IPS-NIHi7 (cell line): ENCODE measurements around the gene TSSC4.

Source experiments
- DNase-seq: peaks from one replicate; pipeline ENCODE4 v3.0.0; 2012; ENCODE audit warnings: mixed read lengths; ENCODE audit errors: extremely low spot score

Gene TSSC4

DNA sequence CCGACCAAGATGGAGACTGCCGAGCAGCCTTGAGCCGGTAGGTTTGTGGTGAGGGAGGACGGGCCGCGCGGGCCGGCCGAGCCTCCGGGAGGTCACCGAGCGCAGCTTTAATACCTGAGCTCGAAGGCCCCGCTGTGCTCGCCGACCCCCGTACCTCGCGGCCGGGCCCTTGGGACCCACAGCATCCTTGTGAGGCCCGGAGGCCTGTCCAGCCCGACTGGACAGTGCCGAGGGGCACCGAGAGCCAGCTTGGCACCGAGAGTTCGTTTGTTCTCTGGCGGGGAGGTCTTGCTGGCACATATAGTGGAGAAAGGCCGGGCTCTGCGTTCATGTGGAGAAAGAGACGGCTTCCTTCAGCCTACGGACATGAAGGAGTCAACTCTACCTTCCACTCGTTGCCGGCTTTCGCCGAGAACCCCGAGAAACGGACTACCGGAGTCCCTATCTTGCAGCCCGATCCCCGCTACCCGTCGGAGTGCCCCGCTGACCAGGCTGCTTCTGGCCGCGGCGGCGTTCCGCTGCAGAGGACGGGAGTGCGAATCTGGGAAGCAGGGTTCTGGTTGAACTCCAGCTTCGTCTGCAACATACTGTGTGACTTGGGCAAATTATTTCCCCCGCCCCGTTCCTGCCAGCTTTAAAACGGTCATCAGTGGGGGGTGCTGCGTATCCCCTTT, 349 bp downstream of the TSSC4 start:
- DNase-seq, result no peak

GRCh38 chr11:2401436-2401984, 960 bp downstream of the TSSC4 start:
- DNase-seq, result no peak

DNA sequence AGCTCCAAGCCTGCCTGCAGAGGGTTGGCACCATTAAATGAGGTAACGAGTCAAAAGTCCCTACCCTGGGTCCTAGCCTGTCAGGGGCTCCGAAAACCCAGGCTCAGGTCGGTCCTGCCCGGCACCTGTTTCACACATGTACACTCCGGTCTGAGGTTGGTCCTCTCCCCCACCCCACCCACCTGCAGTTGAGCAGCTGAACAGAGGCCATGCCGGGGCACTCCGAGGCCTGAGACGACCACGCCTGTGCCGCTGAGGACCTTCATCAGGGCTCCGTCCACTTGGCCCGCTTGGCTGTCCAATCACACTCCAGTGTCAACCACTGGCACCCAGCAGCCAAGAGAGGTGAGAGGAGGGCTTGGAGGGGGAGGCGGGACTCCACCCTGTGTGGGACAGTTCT, 1.6 kb downstream of the TSSC4 start:
- DNase-seq, result no peak

- DNase-seq, result no peak
Observed at GRCh38 chr11:2402890-2403645, 2.5 kb downstream of the TSSC4 start.

- DNase-seq, result no peak
Observed at GRCh38 chr11:2404735-2405196, 4.2 kb downstream of the TSSC4 start.

DNA sequence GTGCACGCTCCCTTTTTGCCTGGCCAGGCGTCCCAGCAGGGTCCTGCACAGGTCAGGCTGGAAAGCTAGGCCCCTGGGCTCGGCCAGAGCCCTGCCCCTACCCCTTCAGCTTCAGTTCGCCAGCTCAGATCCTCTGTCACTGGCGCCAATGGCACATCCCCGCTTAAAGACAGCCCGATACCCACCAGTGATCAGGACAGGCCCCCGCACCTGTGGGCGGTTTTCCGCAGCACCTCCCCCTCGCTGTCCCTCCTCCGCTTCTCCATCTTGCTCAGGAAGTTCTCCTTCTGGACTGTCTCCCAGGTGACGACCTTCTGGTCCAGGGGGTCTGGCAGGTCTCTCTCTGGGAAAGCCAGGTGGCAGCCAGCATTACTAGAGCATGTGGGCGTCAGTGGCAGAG, 5.9 kb downstream of the TSSC4 start:
- no peak for DNase-seq

- no peak for DNase-seq
Observed at GRCh38 chr11:2406878-2407410, 6.4 kb downstream of the TSSC4 start.

GRCh38 chr11:2408671-2409070, 8.1 kb downstream of the TSSC4 start:
- DNase-seq, result no peak

DNA sequence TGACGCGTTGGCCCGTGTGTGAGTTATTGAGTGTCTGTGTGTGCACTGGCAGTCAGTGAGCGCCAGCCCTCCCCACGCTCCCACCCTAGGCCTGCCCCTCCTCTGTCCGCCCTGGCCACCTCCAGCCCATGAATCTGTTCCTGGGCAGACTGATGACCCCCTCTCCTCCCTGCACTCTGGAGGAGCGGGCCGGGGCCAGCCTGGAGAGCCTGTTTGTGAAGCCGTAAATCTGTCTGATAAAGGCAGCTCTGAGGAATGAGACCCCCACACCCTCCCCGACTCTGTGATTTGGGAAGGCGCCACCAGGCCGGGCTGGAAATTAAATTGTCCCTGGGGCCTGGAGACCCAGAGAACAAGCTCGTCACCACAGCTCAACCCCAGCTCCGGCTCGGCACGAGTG, 8.6 kb downstream of the TSSC4 start:
- no peak for DNase-seq

GRCh38 chr11:2409611-2410468, 9.3 kb downstream of the TSSC4 start:
- no peak for DNase-seq

DNA sequence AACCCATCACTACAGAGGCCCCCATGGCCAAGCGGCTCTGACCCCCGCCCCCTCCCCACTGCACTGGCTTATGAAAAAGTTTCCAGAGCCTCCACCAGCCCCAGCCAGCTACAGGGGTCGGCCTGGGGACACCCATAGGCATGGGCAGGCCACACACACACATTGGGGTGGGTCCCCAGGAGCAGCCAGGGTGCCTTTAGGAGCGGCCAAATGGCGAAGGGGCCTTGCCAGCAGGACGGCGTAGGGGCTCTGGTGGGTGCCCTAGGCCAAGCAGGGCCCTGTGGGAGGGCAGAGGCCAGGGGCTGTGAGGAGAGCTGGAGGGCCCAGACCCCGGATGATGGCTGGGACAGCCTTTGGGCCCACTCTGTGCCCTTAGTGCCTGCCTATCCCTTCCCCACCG, 10.1 kb downstream of the TSSC4 start:
- DNase-seq, result no peak

DNA sequence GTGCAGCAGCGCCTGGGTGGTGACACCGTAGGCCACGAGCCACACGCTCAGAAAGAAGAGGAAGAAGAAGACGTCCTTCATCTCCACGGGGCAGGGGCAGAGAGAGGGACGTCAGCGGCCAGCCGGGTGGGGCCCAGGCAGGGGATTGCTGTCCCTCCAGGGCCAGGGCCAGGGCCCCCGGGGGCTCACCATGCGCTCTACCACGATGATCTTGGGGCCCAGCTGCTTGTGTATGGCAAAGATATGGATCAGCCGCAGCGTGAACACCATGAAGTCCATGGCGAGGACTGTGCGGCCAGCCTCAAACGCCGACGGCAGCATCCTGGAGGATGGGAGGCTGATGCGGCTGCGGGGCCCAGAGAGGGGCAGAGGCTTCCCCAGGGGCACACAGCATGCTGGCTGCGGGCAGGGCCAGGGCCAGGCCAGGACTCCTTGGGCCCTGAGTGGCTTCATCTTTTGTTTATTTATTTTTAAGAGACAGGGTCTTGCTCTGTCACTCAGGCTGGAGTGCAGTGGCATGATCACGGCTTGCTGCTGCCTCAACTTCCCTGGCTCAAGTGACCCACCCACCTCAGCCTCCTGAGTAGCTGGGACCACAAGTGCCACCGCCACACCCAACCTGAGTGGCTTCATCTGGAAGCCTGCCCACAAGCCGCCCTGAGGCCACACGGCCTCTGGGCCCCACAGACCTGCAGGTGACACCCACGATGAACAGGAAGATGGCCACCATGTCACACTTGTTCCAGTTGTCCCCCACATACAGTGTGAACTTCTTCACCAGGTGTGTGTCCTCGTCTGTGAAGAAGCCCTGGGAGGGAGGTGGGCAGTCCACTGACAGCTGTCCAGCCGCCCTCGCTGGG, 11.1 kb downstream of the TSSC4 start:
- no peak for DNase-seq

DNA sequence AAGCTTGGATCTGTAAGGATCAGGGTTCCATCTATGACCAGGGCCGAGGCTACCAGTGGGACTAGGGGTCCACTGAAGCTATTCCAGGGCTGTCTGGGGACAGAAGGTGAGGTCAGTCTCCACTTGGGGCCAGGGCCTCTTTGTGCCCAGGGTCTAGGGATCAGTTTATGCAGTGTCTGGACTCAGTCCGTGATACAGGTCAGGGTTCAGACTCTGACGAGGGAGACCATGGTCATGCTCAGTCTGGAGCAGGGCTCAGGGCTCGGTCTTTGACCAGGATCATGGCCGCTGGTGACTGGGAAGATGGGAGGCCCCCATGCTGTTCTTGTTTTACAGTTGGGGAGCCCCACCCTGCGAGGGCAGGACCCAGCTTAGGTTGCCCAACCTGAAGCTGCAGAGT, 11.8 kb downstream of the TSSC4 start:
- DNase-seq, result no peak

- DNase-seq, result no peak
Observed at GRCh38 chr11:2413742-2414579, 13.4 kb downstream of the TSSC4 start.

GRCh38 chr11:2414616-2415015, 14.1 kb downstream of the TSSC4 start:
- DNase-seq, result no peak

DNA sequence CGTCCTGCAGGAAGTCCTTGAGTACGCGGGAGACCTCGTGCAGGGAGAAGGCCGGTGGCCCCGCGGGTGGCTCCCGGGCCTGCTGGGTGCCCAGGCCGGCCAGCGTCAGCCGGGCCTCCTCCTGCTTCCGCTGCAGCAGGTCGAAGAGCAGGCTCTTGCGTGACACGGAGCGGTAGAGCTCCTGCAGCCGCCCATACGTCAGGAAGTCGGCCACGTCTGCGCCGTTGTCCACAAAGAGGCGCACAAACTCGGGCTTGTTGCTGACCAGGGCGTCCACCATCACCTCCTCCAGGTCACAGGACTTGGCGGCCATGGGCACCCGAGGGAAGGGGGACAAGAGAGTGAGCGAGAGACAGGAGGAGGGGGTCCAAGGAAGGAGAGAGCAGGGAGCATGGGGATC, 14.6 kb downstream of the TSSC4 start:
- DNase-seq, result no peak

DNA sequence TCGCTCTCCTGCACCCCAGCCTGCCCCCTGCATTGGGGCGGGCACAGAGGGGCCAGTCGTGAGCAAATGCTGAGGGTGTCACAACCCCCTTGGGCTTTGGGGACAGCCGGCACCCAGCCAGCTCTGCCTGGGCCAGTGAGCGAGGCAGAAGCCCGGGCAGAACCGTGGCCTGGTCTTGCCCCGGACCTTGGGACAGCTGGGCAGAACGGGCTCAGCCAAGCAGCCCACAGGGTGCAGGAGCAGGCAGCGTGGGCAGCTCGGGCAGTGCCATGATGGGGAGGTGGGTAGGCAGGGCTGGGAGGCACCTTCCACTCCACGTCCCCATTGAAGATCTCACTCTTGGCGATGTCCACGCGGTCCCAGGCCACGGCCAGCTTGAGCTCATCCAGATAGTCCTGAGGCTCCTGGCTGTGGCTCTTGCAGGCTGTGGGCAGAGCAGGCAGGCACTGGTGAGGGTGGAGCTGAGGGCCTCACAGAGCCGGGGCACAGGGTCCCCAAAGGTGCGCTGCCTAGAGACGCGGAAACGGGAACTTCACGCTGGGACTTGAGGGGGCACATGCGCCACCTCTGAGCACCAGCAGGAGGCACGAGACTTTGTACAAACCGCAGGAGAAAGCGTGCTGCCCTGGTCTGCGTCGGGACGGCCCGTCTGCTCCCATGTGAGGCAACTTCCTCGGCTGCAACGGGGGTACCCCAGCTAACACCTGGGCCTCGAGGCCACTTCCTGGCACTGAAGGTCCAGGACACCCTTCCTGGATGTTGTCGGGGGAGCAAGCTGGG, 15.2 kb downstream of the TSSC4 start:
- DNase-seq, result no peak

DNA sequence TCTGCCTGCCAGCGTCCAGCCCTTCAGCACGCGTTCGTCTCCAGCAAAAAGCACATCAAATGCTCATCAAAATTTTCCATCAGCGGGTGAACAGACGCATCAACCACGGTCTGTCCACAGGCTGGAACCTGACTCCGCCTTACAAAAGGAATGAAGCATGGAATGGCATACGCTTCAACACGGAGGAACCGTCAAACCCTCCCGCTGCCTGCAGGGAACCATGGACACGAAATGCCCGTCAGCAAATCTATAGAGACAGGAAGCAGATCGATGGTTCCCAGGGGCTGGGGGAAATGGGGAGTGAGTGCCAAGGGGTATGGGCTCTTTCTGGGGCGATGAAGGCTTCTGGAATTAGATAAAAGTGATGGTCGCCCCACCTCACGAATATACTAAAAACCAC, 16.2 kb downstream of the TSSC4 start:
- DNase-seq, result no peak
